Endodermal cell (in vitro differentiated cells): ENCODE data around the gene DLG2. TPM values are rescaled to one million over a fixed set of nuclear protein-coding genes. Genes with fewer than 3 reads are reported as not detected.

Experiments used
- DNase-seq: peaks from one replicate; pipeline ENCODE4 v3.0.0-alpha.2; 2017
- H3K27ac ChIP-seq: 2 replicates; pipeline ENCODE4 v1.5.1; 2013; ENCODE audit warnings: mild to moderate bottlenecking, low read depth, low read length, moderate library complexity
- H3K27me3 ChIP-seq: 2 replicates; pipeline ENCODE4 v1.6.1; 2013; ENCODE audit warnings: mild to moderate bottlenecking, low read length, moderate library complexity; ENCODE audit not compliant: insufficient read depth, control insufficient read depth, poor library complexity, severe bottlenecking
- H3K36me3 ChIP-seq: 2 replicates; pipeline ENCODE4 v1.7.0; 2013; ENCODE audit warnings: mild to moderate bottlenecking, low read length, moderate library complexity; ENCODE audit not compliant: control insufficient read depth, insufficient read depth
- H3K4me1 ChIP-seq: one replicate; pipeline ENCODE4 v1.7.0; 2013; ENCODE audit warnings: low read length; ENCODE audit not compliant: control insufficient read depth, insufficient read depth
- H3K4me3 ChIP-seq: 2 replicates; pipeline ENCODE4 v1.5.1; 2013; ENCODE audit warnings: mild to moderate bottlenecking, low read length, moderate library complexity
- H3K9ac ChIP-seq: 2 replicates; pipeline ENCODE4 v1.6.1; 2013; ENCODE audit warnings: mild to moderate bottlenecking, low read length, moderate library complexity; ENCODE audit not compliant: poor library complexity, severe bottlenecking; ENCODE audit errors: extremely low read depth
- H3K9me3 ChIP-seq: 2 replicates; pipeline ENCODE4 v1.6.1; 2013; ENCODE audit warnings: mild to moderate bottlenecking, low read length, moderate library complexity; ENCODE audit not compliant: control insufficient read depth
- H3K27ac Mint-ChIP-seq: 2 replicates; pipeline ENCODE4 v1.8.0; 2020; ENCODE audit warnings: mixed read lengths
- H3K27me3 Mint-ChIP-seq: 2 replicates; pipeline ENCODE4 v1.8.0; 2021; ENCODE audit warnings: mild to moderate bottlenecking, mixed read lengths; ENCODE audit not compliant: insufficient read depth
- H3K36me3 Mint-ChIP-seq: 2 replicates; pipeline ENCODE4 v1.8.0; 2020; ENCODE audit warnings: low read depth, mixed read lengths
- H3K4me1 Mint-ChIP-seq: 2 replicates; pipeline ENCODE4 v1.8.0; 2020; ENCODE audit warnings: mixed read lengths
- H3K4me3 Mint-ChIP-seq: 2 replicates; pipeline ENCODE4 v1.8.0; 2020; ENCODE audit warnings: mild to moderate bottlenecking, moderate library complexity, mixed read lengths
- H3K9me3 Mint-ChIP-seq: 2 replicates; pipeline ENCODE4 v1.8.0; 2020; ENCODE audit warnings: mild to moderate bottlenecking, mixed read lengths
- WGBS, 2 experiments: methylation state at CpG; one replicate each; pipeline versions ENCODE4 v1.1.5 to v1.1.7; 2013; ENCODE audit warnings: missing lambda C conversion rate in 2 of 2, mixed read lengths in 1 of 2; ENCODE audit not compliant: insufficient coverage in 1 of 2, insufficient read length in 1 of 2; 5-methylcytosine and 5-hydroxymethylcytosine counted together
- total RNA-seq, 2 donors: library from RNA; stranded (reverse); fragmentation: NEBNext Ultra II Directional in 1 of 2; extraction: Animal tissue kit (Norgen Biotek cat#: 25700) in 1 of 2; gene quantifications; 2 replicates in 1 of 2; 3 replicates in 1 of 2; pipeline ENCODE4 v1.2.1, GENCODE V29; 2021
- TF ChIP-seq, protein P1 (sequence below): fragments of 200-600 bp; sonication (generic); conservative IDR thresholded peaks from 2 replicates; pipeline ENCODE4 v1.5.0; 2021; ENCODE audit warnings: antibody characterized with exemption, mild to moderate bottlenecking

DLG2 gene
- total RNA-seq, 2 donors from 2014 or later, result 9.6 to 10.6 TPM

DNA sequence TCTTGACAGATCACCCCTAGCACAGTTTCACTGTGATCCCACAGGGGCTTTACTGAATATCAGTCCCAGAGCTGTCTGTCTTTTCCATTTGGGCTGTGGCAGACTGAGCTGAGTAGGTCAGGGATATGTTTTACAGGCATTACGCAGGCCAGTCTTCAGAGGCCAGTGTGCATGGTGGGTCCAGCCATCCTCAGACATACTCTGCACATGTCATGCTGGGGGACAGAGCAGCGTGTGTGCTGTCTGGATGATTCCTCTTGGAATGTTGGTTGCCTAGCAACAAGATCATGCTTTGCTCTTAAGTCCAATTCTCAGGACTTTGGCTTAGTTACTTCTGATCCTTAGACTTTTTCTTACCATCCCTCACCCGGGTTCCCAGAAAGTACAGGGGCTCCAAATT, 736.5 kb downstream of the DLG2 start:
- no peak overlapping the region for H3K4me3 Mint-ChIP-seq
- WGBS, 2 experiments, result 86 to 90% methylated on average over 2 to 3 of the region's 3 CpGs
- no peak overlapping the region for H3K4me3 ChIP-seq
- H3K9me3 ChIP-seq, result no peaks in the 10 kb centered on the region
- H3K4me1 ChIP-seq, result no peaks in the 10 kb centered on the region
- no peaks in the 10 kb centered on the region for H3K36me3 ChIP-seq
- H3K27ac Mint-ChIP-seq, result no peak overlapping the region
- H3K36me3 Mint-ChIP-seq, result no peaks in the 10 kb centered on the region
- H3K4me1 Mint-ChIP-seq, result peaks cover 18% of the 10 kb centered on the region
- H3K27me3 Mint-ChIP-seq, result no peaks in the 10 kb centered on the region
- no peak for DNase-seq
- H3K27me3 ChIP-seq, result no peaks in the 10 kb centered on the region
- H3K9ac ChIP-seq, result no peak overlapping the region
- no peaks in the 10 kb centered on the region for H3K9me3 Mint-ChIP-seq
- TF ChIP-seq, protein P1, sequence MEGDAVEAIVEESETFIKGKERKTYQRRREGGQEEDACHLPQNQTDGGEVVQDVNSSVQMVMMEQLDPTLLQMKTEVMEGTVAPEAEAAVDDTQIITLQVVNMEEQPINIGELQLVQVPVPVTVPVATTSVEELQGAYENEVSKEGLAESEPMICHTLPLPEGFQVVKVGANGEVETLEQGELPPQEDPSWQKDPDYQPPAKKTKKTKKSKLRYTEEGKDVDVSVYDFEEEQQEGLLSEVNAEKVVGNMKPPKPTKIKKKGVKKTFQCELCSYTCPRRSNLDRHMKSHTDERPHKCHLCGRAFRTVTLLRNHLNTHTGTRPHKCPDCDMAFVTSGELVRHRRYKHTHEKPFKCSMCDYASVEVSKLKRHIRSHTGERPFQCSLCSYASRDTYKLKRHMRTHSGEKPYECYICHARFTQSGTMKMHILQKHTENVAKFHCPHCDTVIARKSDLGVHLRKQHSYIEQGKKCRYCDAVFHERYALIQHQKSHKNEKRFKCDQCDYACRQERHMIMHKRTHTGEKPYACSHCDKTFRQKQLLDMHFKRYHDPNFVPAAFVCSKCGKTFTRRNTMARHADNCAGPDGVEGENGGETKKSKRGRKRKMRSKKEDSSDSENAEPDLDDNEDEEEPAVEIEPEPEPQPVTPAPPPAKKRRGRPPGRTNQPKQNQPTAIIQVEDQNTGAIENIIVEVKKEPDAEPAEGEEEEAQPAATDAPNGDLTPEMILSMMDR, result no peak
- H3K27ac ChIP-seq, result peak overlapping the region; percentile 67

DNA sequence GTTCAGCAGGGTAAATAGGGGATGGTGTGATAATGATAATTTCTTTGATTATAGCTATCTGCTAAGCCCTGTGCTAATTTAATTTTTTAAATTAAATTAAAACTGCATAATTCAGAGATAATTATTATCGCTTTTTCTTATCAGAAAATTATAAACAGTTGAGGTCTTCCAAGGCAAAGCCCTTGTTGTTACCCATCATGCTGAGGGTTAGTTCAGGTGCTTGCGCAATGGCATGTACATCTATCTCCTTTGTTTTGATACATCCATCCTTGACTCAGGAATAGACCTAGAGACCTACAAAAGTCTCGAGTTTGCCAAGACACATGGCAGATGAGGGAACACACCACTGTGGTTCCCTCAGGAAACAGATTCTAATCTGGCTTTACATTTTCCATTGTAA, 737.6 kb downstream of the DLG2 start:
- DNase-seq, result no peak
- H3K36me3 ChIP-seq, result no peaks in the 10 kb centered on the region
- H3K27ac ChIP-seq, result no peak overlapping the region
- Mint-ChIP-seq H3K27me3 (no peaks in the 10 kb centered on the region), H3K36me3 (no peaks in the 10 kb centered on the region), H3K9me3 (no peaks in the 10 kb centered on the region), H3K4me3 (no peak overlapping the region), H3K4me1 (peaks cover 16% of the 10 kb centered on the region), H3K27ac (no peak overlapping the region)
- H3K9me3 ChIP-seq, result no peaks in the 10 kb centered on the region
- no peaks in the 10 kb centered on the region for H3K27me3 ChIP-seq
- TF ChIP-seq, protein P1, result no peak
- H3K9ac ChIP-seq, result no peak overlapping the region
- 92 to 97% methylated on average over 2 of the region's 3 CpGs for WGBS, 2 experiments
- H3K4me1 ChIP-seq, result no peaks in the 10 kb centered on the region
- no peak overlapping the region for H3K4me3 ChIP-seq

DNA sequence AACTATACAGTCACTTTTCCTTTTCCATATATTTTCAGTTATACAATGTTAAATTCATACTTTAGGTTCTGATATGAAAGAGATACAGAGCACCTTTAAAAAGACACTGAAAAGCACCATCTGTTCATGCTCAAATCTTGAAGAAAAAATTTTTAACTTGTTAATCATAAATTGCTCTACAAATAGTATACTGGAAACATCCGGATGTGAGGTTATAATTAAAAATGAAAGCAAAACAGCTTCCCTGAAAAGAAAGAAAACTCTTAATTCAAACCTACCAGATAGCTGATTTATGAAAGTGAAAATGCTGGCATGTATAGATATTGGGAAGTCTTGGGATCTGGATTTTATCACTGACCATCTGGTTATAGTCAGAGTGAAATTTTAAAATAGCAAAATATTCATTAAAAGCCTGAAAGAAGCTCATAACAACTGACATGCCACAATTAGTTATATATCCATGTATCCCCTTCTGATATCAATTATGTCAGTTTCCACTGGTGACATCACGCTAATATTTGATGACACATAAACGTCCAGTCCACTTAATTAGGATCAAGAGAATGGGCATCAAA, 740.0 kb downstream of the DLG2 start:
- Histone ChIP-seq H3K9me3 (no peaks in the 10 kb centered on the region), H3K9ac (no peak overlapping the region), H3K4me3 (no peak overlapping the region), H3K27ac (no peak overlapping the region), H3K4me1 (no peaks in the 10 kb centered on the region), H3K27me3 (no peaks in the 10 kb centered on the region), H3K36me3 (no peaks in the 10 kb centered on the region)
- Mint-ChIP-seq H3K36me3 (no peaks in the 10 kb centered on the region), H3K4me3 (no peak overlapping the region), H3K4me1 (peaks cover 16% of the 10 kb centered on the region), H3K27me3 (no peaks in the 10 kb centered on the region), H3K9me3 (no peaks in the 10 kb centered on the region), H3K27ac (no peak overlapping the region)
- 95 to 100% methylated on average over 2 of the region's 3 CpGs for WGBS, 2 experiments
- no peak for DNase-seq
- TF ChIP-seq, protein P1, result no peak
